H9 (cell line): ENCODE data around the gene ONECUT3. TPM values are rescaled to one million over a fixed set of nuclear protein-coding genes. Genes with fewer than 3 reads are reported as not detected.

Source experiments
- DNase-seq: peaks from one replicate; pipeline ENCODE4 v3.0.0-alpha.2; 2017
- H2AFZ ChIP-seq: one replicate; pipeline ENCODE4 v1.6.1; 2013; ENCODE audit warnings: mild to moderate bottlenecking, low read length, control low read depth, moderate library complexity
- H2AK5ac ChIP-seq: 2 replicates; pipeline ENCODE4 v1.6.1; 2013; ENCODE audit warnings: low read length, control low read depth, mixed read lengths; ENCODE audit not compliant: insufficient read length
- H2BK120ac ChIP-seq: one replicate; pipeline ENCODE4 v1.6.1; 2013; ENCODE audit warnings: low read depth, mild to moderate bottlenecking, low read length, control low read depth, inconsistent platforms; ENCODE audit not compliant: poor library complexity, severe bottlenecking
- H2BK12ac ChIP-seq: 2 replicates; pipeline ENCODE4 v1.6.1; 2013; ENCODE audit warnings: low read length, control low read depth, mixed read lengths, low read depth; ENCODE audit not compliant: insufficient read length
- H2BK15ac ChIP-seq: 2 replicates; pipeline ENCODE4 v1.6.1; 2013; ENCODE audit warnings: low read depth, low read length, control low read depth
- H2BK20ac ChIP-seq: one replicate; pipeline ENCODE4 v1.6.1; 2013; ENCODE audit warnings: low read depth, mild to moderate bottlenecking, low read length, control low read depth, inconsistent platforms; ENCODE audit not compliant: poor library complexity, severe bottlenecking
- H2BK5ac ChIP-seq: 2 replicates; pipeline ENCODE4 v1.6.1; 2013; ENCODE audit warnings: low read length, control low read depth, mixed read lengths; ENCODE audit not compliant: insufficient read length
- H3K14ac ChIP-seq: 2 replicates; pipeline ENCODE4 v1.6.1; 2013; ENCODE audit warnings: low read length, control low read depth; ENCODE audit not compliant: insufficient read depth
- H3K18ac ChIP-seq: 2 replicates; pipeline ENCODE4 v1.6.1; 2013; ENCODE audit warnings: low read depth, mild to moderate bottlenecking, mixed read lengths, low read length, control low read depth; ENCODE audit not compliant: insufficient read length
- H3K23ac ChIP-seq: 2 replicates; pipeline ENCODE4 v1.6.1; 2013; ENCODE audit warnings: low read length, control low read depth, mixed read lengths, low read depth; ENCODE audit not compliant: insufficient read length
- H3K23me2 ChIP-seq: 2 replicates; pipeline ENCODE4 v1.6.1; 2013; ENCODE audit warnings: low read depth, mild to moderate bottlenecking, mixed read lengths, low read length, control low read depth; ENCODE audit not compliant: insufficient read length, poor library complexity, severe bottlenecking
- H3K27ac ChIP-seq: 2 replicates; pipeline ENCODE4 v1.5.1; 2013; ENCODE audit warnings: low read length, control low read depth, mixed read lengths, low read depth; ENCODE audit not compliant: insufficient read length
- H3K27me3 ChIP-seq: 2 replicates; pipeline ENCODE4 v1.6.1; 2013; ENCODE audit warnings: low read length, control low read depth, inconsistent platforms; ENCODE audit not compliant: insufficient read depth
- H3K4ac ChIP-seq: 2 replicates; pipeline ENCODE4 v1.6.1; 2013; ENCODE audit warnings: low read depth, mild to moderate bottlenecking, control low read depth, inconsistent platforms, low read length, moderate library complexity
- H3K4me1 ChIP-seq: 2 replicates; pipeline ENCODE4 v1.6.1; 2013; ENCODE audit warnings: low read length, control low read depth, inconsistent platforms; ENCODE audit not compliant: insufficient read depth
- H3K4me2 ChIP-seq: 2 replicates; pipeline ENCODE4 v1.6.1; 2013; ENCODE audit warnings: low read length, control low read depth, mixed read lengths; ENCODE audit not compliant: insufficient read length, insufficient read depth
- H3K56ac ChIP-seq: 2 replicates; pipeline ENCODE4 v1.6.1; 2013; ENCODE audit warnings: low read depth, mild to moderate bottlenecking, mixed read lengths, low read length, control low read depth; ENCODE audit not compliant: insufficient read length
- H3K79me1 ChIP-seq: 2 replicates; pipeline ENCODE4 v1.6.1; 2013; ENCODE audit warnings: low read depth, mild to moderate bottlenecking, moderate library complexity, low read length, control low read depth, inconsistent platforms; ENCODE audit not compliant: insufficient read depth, poor library complexity, severe bottlenecking
- H3K79me2 ChIP-seq: 2 replicates; pipeline ENCODE4 v1.6.1; 2013; ENCODE audit warnings: low read length, control low read depth, inconsistent platforms; ENCODE audit not compliant: insufficient read depth
- H3K9ac ChIP-seq: 2 replicates; pipeline ENCODE4 v1.6.1; 2013; ENCODE audit warnings: low read length, control low read depth, mixed read lengths; ENCODE audit not compliant: insufficient read length; ENCODE audit errors: extremely low read depth
- H3K9me3 ChIP-seq: one replicate; pipeline ENCODE4 v1.6.1; 2013; ENCODE audit warnings: low read depth, low read length, inconsistent platforms; ENCODE audit not compliant: control insufficient read depth
- H3T11ph ChIP-seq: one replicate; pipeline ENCODE4 v1.6.1; 2013; ENCODE audit warnings: mild to moderate bottlenecking, low read length, control low read depth, inconsistent platforms
- H4K20me1 ChIP-seq: one replicate; pipeline ENCODE4 v1.6.1; 2013; ENCODE audit not compliant: control insufficient read depth, insufficient read length, insufficient read depth
- H4K5ac ChIP-seq: 2 replicates; pipeline ENCODE4 v1.6.1; 2013; ENCODE audit warnings: low read depth, mild to moderate bottlenecking, mixed read lengths, low read length, control low read depth; ENCODE audit not compliant: insufficient read length
- H4K8ac ChIP-seq: replicated peaks from 2 replicates; pipeline ENCODE4 v1.6.1; 2013; ENCODE audit warnings: low read length, control low read depth, mixed read lengths, low read depth; ENCODE audit not compliant: insufficient read length
- H4K91ac ChIP-seq: 2 replicates; pipeline ENCODE4 v1.6.1; 2013; ENCODE audit warnings: low read depth, mild to moderate bottlenecking, moderate library complexity, mixed read lengths, low read length, control low read depth; ENCODE audit not compliant: insufficient read length
- H3K27ac Mint-ChIP-seq, 3 experiments: 2 replicates in 2 of 3; 3 replicates in 1 of 3; pipeline ENCODE4 v1.8.0; 2020 to 2021; ENCODE audit warnings: mixed read lengths in 3 of 3, mild to moderate bottlenecking in 1 of 3, moderate library complexity in 1 of 3
- H3K27me3 Mint-ChIP-seq: 2 replicates; pipeline ENCODE4 v1.8.0; 2021; ENCODE audit warnings: low read depth, mild to moderate bottlenecking, moderate library complexity, mixed read lengths
- H3K36me3 Mint-ChIP-seq, 3 experiments: 2 replicates in 2 of 3; 3 replicates in 1 of 3; pipeline ENCODE4 v1.8.0; 2020 to 2021; ENCODE audit warnings: low read depth in 3 of 3, mixed read lengths in 3 of 3; ENCODE audit not compliant: insufficient read depth in 1 of 3
- H3K4me1 Mint-ChIP-seq, 2 experiments: 2 replicates each; pipeline ENCODE4 v1.8.0; 2020; ENCODE audit warnings: mixed read lengths in 2 of 2
- H3K4me3 Mint-ChIP-seq, 2 experiments: 2 replicates in 1 of 2; 3 replicates in 1 of 2; pipeline ENCODE4 v1.8.0; 2020 to 2021; ENCODE audit warnings: mild to moderate bottlenecking in 2 of 2, mixed read lengths in 2 of 2, moderate library complexity in 1 of 2
- H3K9me3 Mint-ChIP-seq, 2 experiments: 2 replicates in 1 of 2; 3 replicates in 1 of 2; pipeline ENCODE4 v1.8.0; 2020; ENCODE audit warnings: mild to moderate bottlenecking in 2 of 2, mixed read lengths in 2 of 2, moderate library complexity in 1 of 2
- WGBS: extraction: QIAGEN DNeasy Blood & Tissue Kit; methylation state at CpG from one replicate; pipeline ENCODE4 v1.1.7; 2013; ENCODE audit warnings: missing lambda C conversion rate, low lambda C conversion rate, mixed read lengths; ENCODE audit not compliant: insufficient read length; ENCODE audit errors: extremely low coverage; 5-methylcytosine and 5-hydroxymethylcytosine counted together
- total RNA-seq: library from RNA; stranded (reverse); gene quantifications from 2 replicates; pipeline ENCODE4 v1.2.1, GENCODE V29; 2021
- TF ChIP-seq, protein P1 (sequence below): fragments of 200-600 bp; sonication (generic); conservative IDR thresholded peaks from 3 replicates; pipeline ENCODE4 v1.8.0; 2021; ENCODE audit warnings: antibody characterized with exemption, mild to moderate bottlenecking

Gene ONECUT3
- total RNA-seq, 1 experiment from 2014 or later = 0.04 TPM

DNA sequence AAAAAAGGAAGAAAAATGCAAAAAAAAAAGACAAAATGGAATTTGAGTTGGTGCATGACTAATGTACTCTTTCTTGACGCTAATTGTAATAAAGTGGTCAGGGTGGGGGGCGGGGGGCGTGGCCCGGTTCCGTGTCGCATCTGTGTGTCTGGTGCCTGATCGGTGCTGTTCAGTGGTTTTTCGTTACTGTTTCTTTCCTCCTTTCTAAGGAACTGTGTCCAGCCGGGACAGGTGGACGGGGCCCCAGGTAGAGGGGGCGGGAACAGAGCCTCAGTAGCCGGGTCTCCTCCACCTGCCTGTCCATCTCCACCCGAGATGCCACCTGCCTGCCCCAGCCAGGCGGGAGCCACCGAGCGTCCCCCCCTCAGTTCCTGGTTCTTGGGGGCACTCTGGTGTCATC, 26.3 kb downstream of the ONECUT3 start:
- no peak overlapping the region for H3K9ac ChIP-seq
- WGBS = no CpG with 5 or more reads among the region's 16 CpGs
- no peak overlapping the region for H3K14ac ChIP-seq
- peaks cover 41% of the 10 kb centered on the region for H3K27me3 ChIP-seq
- no peak overlapping the region for H3T11ph ChIP-seq
- no peaks in the 10 kb centered on the region for H3K79me1 ChIP-seq
- no peaks in the 10 kb centered on the region for H4K20me1 ChIP-seq
- Mint-ChIP-seq H3K27ac (no peak overlapping the region), H3K27me3 (peaks cover 96% of the 10 kb centered on the region), H3K9me3 (peaks cover 24 to 38% of the 10 kb centered on the region in 2 experiments), H3K4me3 (no peak overlapping the region; a peak in 2 of 5 replicates), H3K4me1 (peaks cover 13 to 22% of the 10 kb centered on the region in 2 experiments), H3K36me3 (peaks cover 0 to 4% (median 4%) of the 10 kb centered on the region in 3 experiments; a peak in 5 of 7 replicates)
- TF ChIP-seq, protein P1, sequence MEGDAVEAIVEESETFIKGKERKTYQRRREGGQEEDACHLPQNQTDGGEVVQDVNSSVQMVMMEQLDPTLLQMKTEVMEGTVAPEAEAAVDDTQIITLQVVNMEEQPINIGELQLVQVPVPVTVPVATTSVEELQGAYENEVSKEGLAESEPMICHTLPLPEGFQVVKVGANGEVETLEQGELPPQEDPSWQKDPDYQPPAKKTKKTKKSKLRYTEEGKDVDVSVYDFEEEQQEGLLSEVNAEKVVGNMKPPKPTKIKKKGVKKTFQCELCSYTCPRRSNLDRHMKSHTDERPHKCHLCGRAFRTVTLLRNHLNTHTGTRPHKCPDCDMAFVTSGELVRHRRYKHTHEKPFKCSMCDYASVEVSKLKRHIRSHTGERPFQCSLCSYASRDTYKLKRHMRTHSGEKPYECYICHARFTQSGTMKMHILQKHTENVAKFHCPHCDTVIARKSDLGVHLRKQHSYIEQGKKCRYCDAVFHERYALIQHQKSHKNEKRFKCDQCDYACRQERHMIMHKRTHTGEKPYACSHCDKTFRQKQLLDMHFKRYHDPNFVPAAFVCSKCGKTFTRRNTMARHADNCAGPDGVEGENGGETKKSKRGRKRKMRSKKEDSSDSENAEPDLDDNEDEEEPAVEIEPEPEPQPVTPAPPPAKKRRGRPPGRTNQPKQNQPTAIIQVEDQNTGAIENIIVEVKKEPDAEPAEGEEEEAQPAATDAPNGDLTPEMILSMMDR = no peak
- no peak for DNase-seq
- H4K91ac ChIP-seq = no peak overlapping the region
- no peak overlapping the region for H3K56ac ChIP-seq
- H2BK15ac ChIP-seq = no peak overlapping the region
- H3K18ac ChIP-seq = no peak overlapping the region
- no peak overlapping the region for H2BK120ac ChIP-seq
- H3K4me1 ChIP-seq = no peaks in the 10 kb centered on the region
- no peak overlapping the region for H2BK20ac ChIP-seq
- no peaks in the 10 kb centered on the region for H3K79me2 ChIP-seq
- no peak overlapping the region for H4K8ac ChIP-seq
- H3K23ac ChIP-seq = no peak overlapping the region
- no peak overlapping the region for H4K5ac ChIP-seq
- no peak overlapping the region for H2AK5ac ChIP-seq
- no peak overlapping the region for H2BK12ac ChIP-seq
- H2BK5ac ChIP-seq = no peak overlapping the region
- H3K9me3 ChIP-seq = no peaks in the 10 kb centered on the region
- no peak overlapping the region for H2AFZ ChIP-seq
- no peaks in the 10 kb centered on the region for H3K23me2 ChIP-seq
- no peak overlapping the region for H3K4me2 ChIP-seq
- no peak overlapping the region for H3K4ac ChIP-seq
- no peak overlapping the region for H3K27ac ChIP-seq
